ENCODE data around the gene PET100.
A peak's percentile ranks its signal among the peaks of the same experiment; 100 is the strongest.

PET100 gene

GRCh38 chr19:7679771-7680605, 50.4 kb downstream of the PET100 start:
- no peak for DNase-seq (ENCODE audit: low read depth in 2 of 2)

GRCh38 chr19:7680606-7681339, 51.2 kb downstream of the PET100 start, which contains the start of gene TRAPPC5:
TSS of gene TRAPPC5 (plus strand) at chr19:7680833. CDS start at chr19:7682254, 1,421 bp downstream.
- peak; percentile 70 to 78 for DNase-seq (ENCODE audit: low read depth in 2 of 2)

All from stimulated activated CD8-positive, alpha-beta memory T cell treated with anti-CD3 and anti-CD28 coated beads, Interleukin-15, amount 100 ng/mL, for 4 hours (primary cell).